Gastroesophageal sphincter (tissue), 4 donors: ENCODE results near the gene RAP1GAP2. TPM values are rescaled to one million over a fixed set of nuclear protein-coding genes. Genes with fewer than 3 reads are reported as not detected.

Experiments
- ATAC-seq: fragments of 150-250 bp; one replicate; pipeline ENCODE4 v1.9.1; 2016; ENCODE audit warnings: mild to moderate bottlenecking, moderate library complexity
- H3K27ac ChIP-seq, 4 donors: fragments of 200-600 bp; sonication (generic) in 3 of 4; 1 replicate in 3 of 4; 2 replicates in 1 of 4; pipeline ENCODE4 v1.5.1; 2016 to 2019
- H3K27me3 ChIP-seq: fragments of 200-600 bp; sonication (generic); one replicate; pipeline ENCODE4 v1.5.1; 2019
- H3K36me3 ChIP-seq, 2 donors: fragments of 200-600 bp; sonication (generic); one replicate each; pipeline ENCODE4 v1.5.1; 2019; ENCODE audit warnings: control low read depth in 1 of 2
- H3K4me1 ChIP-seq, 3 donors: fragments of 200-600 bp; sonication (generic); 1 replicate in 2 of 3; 2 replicates in 1 of 3; pipeline ENCODE4 v1.5.1; 2016 to 2019; ENCODE audit warnings: control low read depth in 2 of 3
- H3K4me3 ChIP-seq, 2 donors: fragments of 200-600 bp; sonication (generic); one replicate each; pipeline ENCODE4 v1.5.1; 2019; ENCODE audit warnings: mild to moderate bottlenecking in 1 of 2, moderate library complexity in 1 of 2
- H3K9me3 ChIP-seq, 3 donors: fragments of 200-600 bp; sonication (generic); one replicate each; pipeline ENCODE4 v1.5.1; 2017 to 2019; ENCODE audit warnings: control low read depth in 2 of 3
- EP300 ChIP-seq: sonication (generic); formaldehyde crosslinking; IDR thresholded peaks from one replicate; pipeline ENCODE4 v1.6.1; 2017; ENCODE audit warnings: antibody characterized with exemption, mild to moderate bottlenecking
- POLR2A ChIP-seq, 2 donors: fragments of 450-650 bp; IDR thresholded peaks; one replicate each; pipeline ENCODE4 v1.6.1; 2017; ENCODE audit warnings: antibody characterized with exemption in 2 of 2, mild to moderate bottlenecking in 2 of 2, moderate library complexity in 1 of 2
- POLR2AphosphoS5 ChIP-seq: sonication (generic); formaldehyde crosslinking; IDR thresholded peaks from one replicate; pipeline ENCODE4 v1.6.1; 2017; ENCODE audit warnings: antibody characterized with exemption
- WGBS, 2 donors: methylation state at CpG; one replicate each; pipeline ENCODE4 v1.1.5; 2018; ENCODE audit warnings: low coverage in 1 of 2; 5-methylcytosine and 5-hydroxymethylcytosine counted together
- total RNA-seq, 4 donors: library from RNA; depleted of rRNA; stranded (reverse); fragments of >200 nt; gene quantifications; one replicate each; pipeline ENCODE4 v1.1.0, GENCODE V29; 2016
- TF ChIP-seq, protein P1 (sequence below), 4 experiments: fragments of 200-600 bp in 2 of 4; fragments of 450-650 bp in 2 of 4; sonication (generic) in 1 of 4; IDR thresholded peaks; one replicate each; pipeline ENCODE4 v1.5.1; 2017 to 2019; ENCODE audit warnings: antibody characterized with exemption in 4 of 4, mild to moderate bottlenecking in 2 of 4, moderate library complexity in 2 of 4

The RAP1GAP2 gene
- total RNA-seq, 4 donors from 2014 or later: 8.8 to 19.5 (median 11.3) TPM

GRCh38 chr17:2751491-2751890 is 44.7 kb upstream of the RAP1GAP2 start:
- no peaks in the 10 kb centered on the region for H3K9me3 ChIP-seq
- H3K27me3 ChIP-seq: peaks cover 100% of the 10 kb centered on the region
- H3K36me3 ChIP-seq: no peaks in the 10 kb centered on the region
- TF ChIP-seq, protein P1, sequence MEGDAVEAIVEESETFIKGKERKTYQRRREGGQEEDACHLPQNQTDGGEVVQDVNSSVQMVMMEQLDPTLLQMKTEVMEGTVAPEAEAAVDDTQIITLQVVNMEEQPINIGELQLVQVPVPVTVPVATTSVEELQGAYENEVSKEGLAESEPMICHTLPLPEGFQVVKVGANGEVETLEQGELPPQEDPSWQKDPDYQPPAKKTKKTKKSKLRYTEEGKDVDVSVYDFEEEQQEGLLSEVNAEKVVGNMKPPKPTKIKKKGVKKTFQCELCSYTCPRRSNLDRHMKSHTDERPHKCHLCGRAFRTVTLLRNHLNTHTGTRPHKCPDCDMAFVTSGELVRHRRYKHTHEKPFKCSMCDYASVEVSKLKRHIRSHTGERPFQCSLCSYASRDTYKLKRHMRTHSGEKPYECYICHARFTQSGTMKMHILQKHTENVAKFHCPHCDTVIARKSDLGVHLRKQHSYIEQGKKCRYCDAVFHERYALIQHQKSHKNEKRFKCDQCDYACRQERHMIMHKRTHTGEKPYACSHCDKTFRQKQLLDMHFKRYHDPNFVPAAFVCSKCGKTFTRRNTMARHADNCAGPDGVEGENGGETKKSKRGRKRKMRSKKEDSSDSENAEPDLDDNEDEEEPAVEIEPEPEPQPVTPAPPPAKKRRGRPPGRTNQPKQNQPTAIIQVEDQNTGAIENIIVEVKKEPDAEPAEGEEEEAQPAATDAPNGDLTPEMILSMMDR (IDR thresholded peaks at IDR 0.05): no peak
- TF ChIP-seq EP300 (no peak), POLR2A (IDR thresholded peaks at IDR 0.05) (no peak), POLR2AphosphoS5 (no peak)
- no peak overlapping the region for H3K27ac ChIP-seq
- 50 to 79% methylated on average over 2 of the region's 2 CpGs for WGBS, 2 donors
- H3K4me1 ChIP-seq: peaks cover 0 to 25% (median 6%) of the 10 kb centered on the region in 3 donors
- no peak for ATAC-seq
- H3K4me3 ChIP-seq: no peak overlapping the region

GRCh38 chr17:2755891-2756724 is 40.1 kb upstream of the RAP1GAP2 start:
- H3K4me3 ChIP-seq: peak overlapping the region in 1 of 2 donors; percentile 46
- peaks cover 98% of the 10 kb centered on the region for H3K27me3 ChIP-seq
- TF ChIP-seq EP300 (no peak), POLR2A (IDR thresholded peaks at IDR 0.05) (no peak)
- TF ChIP-seq, protein P1 (IDR thresholded peaks at IDR 0.05): no peak
- no peaks in the 10 kb centered on the region for H3K9me3 ChIP-seq
- no CpG with 5 or more reads among the region's 46 CpGs for WGBS, 2 donors
- H3K36me3 ChIP-seq: no peaks in the 10 kb centered on the region
- H3K4me1 ChIP-seq: peaks cover 0 to 13% (median 6%) of the 10 kb centered on the region in 3 donors
- no peak for ATAC-seq
- no peak overlapping the region for H3K27ac ChIP-seq

DNA sequence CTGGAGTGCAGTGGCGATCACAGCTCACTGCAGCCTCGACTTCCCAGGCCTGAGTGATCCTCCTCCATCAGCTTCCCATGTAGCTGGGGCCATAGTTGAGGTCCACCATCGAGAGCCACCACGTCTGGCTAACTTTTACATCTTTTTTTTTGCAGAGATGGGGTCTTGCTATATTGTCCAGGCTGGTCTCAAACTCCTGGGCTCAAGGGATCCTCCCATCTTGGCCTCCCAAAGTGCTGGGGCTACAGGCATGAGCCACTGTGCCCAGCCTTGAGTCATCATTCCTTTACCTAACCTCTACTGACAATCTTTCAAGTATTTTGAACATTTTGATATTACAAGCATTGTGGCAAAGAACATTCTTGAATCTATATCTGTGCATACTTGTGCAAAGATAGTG is 37.4 kb upstream of the RAP1GAP2 start:
- no peaks in the 10 kb centered on the region for H3K36me3 ChIP-seq
- TF ChIP-seq, protein P1 (IDR thresholded peaks at IDR 0.05): no peak
- TF ChIP-seq EP300: no peak
- TF ChIP-seq POLR2A (IDR thresholded peaks at IDR 0.05): no peak
- TF ChIP-seq POLR2AphosphoS5: no peak
- H3K27me3 ChIP-seq: peaks cover 91% of the 10 kb centered on the region
- WGBS, 2 donors: 64 to 80% methylated on average over 3 to 4 of the region's 4 CpGs
- no peak for ATAC-seq
- no peaks in the 10 kb centered on the region for H3K9me3 ChIP-seq
- no peak overlapping the region for H3K27ac ChIP-seq
- H3K4me1 ChIP-seq: peaks cover 0 to 13% (median 6%) of the 10 kb centered on the region in 3 donors
- no peak overlapping the region for H3K4me3 ChIP-seq

DNA sequence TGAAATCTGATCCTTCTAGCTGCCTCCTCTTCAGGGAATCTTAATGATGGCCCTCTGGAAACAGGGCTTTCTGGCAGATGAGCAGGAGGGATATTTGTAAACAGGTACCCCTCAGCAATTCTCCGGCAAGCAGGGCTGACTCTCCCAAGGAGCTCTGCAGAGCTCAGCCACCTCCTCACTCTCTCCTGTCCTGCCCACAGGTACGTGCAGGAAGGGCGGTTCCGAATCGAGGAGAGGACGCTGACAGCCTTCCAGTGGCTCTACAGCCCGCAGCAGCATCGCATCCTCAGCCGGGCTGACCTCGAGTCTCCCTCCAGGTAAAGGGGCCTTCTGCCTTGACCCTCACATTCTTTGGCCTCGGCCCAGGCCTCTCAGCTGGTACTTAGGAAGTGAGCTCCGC is 26.1 kb upstream of the RAP1GAP2 start:
- Histone ChIP-seq H3K36me3 (no peaks in the 10 kb centered on the region), H3K27ac (no peak overlapping the region), H3K9me3 (no peaks in the 10 kb centered on the region), H3K4me1 (no peaks in the 10 kb centered on the region), H3K4me3 (no peak overlapping the region), H3K27me3 (peaks cover 74% of the 10 kb centered on the region)
- no peak for ATAC-seq
- TF ChIP-seq EP300: no peak
- TF ChIP-seq, protein P1 (IDR thresholded peaks at IDR 0.05): no peak
- TF ChIP-seq POLR2A (IDR thresholded peaks at IDR 0.05): no peak
- no peak for TF ChIP-seq POLR2AphosphoS5
- WGBS, 2 donors: 40 to 48% methylated on average over 1 to 3 of the region's 12 CpGs

GRCh38 chr17:2775206-2775605 is 21.0 kb upstream of the RAP1GAP2 start:
- no peak overlapping the region for H3K27ac ChIP-seq
- ATAC-seq: no peak
- peaks cover 88% of the 10 kb centered on the region for H3K27me3 ChIP-seq
- H3K36me3 ChIP-seq: no peaks in the 10 kb centered on the region
- H3K9me3 ChIP-seq: no peaks in the 10 kb centered on the region
- TF ChIP-seq EP300 (no peak), POLR2AphosphoS5 (no peak), POLR2A (IDR thresholded peaks at IDR 0.05) (no peak)
- TF ChIP-seq, protein P1 (IDR thresholded peaks at IDR 0.05): no peak
- WGBS, 2 donors: 53 to 80% methylated on average over 3 to 4 of the region's 6 CpGs
- no peak overlapping the region for H3K4me3 ChIP-seq
- H3K4me1 ChIP-seq: peaks cover 0 to 14% (median 4%) of the 10 kb centered on the region in 3 donors
